ENCODE results near the gene CCDC107.

DNA sequence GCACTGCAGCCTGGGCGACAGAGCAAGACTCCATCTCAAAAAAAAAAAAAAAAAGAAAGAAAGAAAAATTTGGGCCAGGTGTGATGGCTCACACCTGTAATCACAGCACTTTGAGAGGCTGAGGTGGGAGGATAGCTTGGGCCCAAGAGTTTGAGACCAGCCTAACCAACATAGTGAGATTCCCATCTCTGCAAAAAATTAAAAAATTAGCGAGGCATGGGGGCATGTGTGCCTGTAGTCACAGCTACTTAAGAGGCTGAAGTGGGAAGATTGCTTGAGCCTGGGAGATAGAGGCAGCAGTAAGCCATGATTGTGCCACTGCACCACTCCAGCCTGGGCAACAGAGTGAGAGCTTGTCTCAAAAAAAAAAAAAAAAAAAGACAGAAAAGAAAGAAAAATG, 4.5 kb upstream of the CCDC107 start:
- TF ChIP-seq NFXL1 (CRISPR knock-in tag; IDR thresholded peaks at IDR 0.05) (no peak), KHSRP (IDR thresholded peaks at IDR 0.05) (no peak), TGIF2 (CRISPR knock-in tag; IDR thresholded peaks at IDR 0.05) (no peak), RAD51 (IDR thresholded peaks at IDR 0.05; ENCODE audit: borderline replicate concordance, low read depth) (no peak), ESRRA (IDR thresholded peaks at IDR 0.05; ENCODE audit: borderline replicate concordance, low read depth) (no peak), MAFK (IDR thresholded peaks at IDR 0.05; ENCODE audit: low read length) (no peak)
- TF ChIP-seq, protein P1, sequence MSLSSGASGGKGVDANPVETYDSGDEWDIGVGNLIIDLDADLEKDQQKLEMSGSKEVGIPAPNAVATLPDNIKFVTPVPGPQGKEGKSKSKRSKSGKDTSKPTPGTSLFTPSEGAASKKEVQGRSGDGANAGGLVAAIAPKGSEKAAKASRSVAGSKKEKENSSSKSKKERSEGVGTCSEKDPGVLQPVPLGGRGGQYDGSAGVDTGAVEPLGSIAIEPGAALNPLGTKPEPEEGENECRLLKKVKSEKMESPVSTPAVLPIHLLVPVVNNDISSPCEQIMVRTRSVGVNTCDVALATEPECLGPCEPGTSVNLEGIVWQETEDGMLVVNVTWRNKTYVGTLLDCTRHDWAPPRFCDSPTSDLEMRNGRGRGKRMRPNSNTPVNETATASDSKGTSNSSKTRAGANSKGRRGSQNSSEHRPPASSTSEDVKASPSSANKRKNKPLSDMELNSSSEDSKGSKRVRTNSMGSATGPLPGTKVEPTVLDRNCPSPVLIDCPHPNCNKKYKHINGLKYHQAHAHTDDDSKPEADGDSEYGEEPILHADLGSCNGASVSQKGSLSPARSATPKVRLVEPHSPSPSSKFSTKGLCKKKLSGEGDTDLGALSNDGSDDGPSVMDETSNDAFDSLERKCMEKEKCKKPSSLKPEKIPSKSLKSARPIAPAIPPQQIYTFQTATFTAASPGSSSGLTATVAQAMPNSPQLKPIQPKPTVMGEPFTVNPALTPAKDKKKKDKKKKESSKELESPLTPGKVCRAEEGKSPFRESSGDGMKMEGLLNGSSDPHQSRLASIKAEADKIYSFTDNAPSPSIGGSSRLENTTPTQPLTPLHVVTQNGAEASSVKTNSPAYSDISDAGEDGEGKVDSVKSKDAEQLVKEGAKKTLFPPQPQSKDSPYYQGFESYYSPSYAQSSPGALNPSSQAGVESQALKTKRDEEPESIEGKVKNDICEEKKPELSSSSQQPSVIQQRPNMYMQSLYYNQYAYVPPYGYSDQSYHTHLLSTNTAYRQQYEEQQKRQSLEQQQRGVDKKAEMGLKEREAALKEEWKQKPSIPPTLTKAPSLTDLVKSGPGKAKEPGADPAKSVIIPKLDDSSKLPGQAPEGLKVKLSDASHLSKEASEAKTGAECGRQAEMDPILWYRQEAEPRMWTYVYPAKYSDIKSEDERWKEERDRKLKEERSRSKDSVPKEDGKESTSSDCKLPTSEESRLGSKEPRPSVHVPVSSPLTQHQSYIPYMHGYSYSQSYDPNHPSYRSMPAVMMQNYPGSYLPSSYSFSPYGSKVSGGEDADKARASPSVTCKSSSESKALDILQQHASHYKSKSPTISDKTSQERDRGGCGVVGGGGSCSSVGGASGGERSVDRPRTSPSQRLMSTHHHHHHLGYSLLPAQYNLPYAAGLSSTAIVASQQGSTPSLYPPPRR (CRISPR knock-in tag; IDR thresholded peaks at IDR 0.05; ENCODE audit: borderline replicate concordance): no peak
- TF ChIP-seq, protein P2, sequence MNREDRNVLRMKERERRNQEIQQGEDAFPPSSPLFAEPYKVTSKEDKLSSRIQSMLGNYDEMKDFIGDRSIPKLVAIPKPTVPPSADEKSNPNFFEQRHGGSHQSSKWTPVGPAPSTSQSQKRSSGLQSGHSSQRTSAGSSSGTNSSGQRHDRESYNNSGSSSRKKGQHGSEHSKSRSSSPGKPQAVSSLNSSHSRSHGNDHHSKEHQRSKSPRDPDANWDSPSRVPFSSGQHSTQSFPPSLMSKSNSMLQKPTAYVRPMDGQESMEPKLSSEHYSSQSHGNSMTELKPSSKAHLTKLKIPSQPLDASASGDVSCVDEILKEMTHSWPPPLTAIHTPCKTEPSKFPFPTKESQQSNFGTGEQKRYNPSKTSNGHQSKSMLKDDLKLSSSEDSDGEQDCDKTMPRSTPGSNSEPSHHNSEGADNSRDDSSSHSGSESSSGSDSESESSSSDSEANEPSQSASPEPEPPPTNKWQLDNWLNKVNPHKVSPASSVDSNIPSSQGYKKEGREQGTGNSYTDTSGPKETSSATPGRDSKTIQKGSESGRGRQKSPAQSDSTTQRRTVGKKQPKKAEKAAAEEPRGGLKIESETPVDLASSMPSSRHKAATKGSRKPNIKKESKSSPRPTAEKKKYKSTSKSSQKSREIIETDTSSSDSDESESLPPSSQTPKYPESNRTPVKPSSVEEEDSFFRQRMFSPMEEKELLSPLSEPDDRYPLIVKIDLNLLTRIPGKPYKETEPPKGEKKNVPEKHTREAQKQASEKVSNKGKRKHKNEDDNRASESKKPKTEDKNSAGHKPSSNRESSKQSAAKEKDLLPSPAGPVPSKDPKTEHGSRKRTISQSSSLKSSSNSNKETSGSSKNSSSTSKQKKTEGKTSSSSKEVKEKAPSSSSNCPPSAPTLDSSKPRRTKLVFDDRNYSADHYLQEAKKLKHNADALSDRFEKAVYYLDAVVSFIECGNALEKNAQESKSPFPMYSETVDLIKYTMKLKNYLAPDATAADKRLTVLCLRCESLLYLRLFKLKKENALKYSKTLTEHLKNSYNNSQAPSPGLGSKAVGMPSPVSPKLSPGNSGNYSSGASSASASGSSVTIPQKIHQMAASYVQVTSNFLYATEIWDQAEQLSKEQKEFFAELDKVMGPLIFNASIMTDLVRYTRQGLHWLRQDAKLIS (CRISPR knock-in tag; IDR thresholded peaks at IDR 0.05): no peak

Measured in K562 (cell line).